NCI-H2107 (cell line): ENCODE results near the gene PSMC4.
A peak's percentile ranks its signal among the peaks of the same experiment; 100 is the strongest.

Source experiments
- DNase-seq: peaks from one replicate; lab custom pipeline; 2025; lab: John Stamatoyannopoulos, UW

PSMC4 gene

DNA sequence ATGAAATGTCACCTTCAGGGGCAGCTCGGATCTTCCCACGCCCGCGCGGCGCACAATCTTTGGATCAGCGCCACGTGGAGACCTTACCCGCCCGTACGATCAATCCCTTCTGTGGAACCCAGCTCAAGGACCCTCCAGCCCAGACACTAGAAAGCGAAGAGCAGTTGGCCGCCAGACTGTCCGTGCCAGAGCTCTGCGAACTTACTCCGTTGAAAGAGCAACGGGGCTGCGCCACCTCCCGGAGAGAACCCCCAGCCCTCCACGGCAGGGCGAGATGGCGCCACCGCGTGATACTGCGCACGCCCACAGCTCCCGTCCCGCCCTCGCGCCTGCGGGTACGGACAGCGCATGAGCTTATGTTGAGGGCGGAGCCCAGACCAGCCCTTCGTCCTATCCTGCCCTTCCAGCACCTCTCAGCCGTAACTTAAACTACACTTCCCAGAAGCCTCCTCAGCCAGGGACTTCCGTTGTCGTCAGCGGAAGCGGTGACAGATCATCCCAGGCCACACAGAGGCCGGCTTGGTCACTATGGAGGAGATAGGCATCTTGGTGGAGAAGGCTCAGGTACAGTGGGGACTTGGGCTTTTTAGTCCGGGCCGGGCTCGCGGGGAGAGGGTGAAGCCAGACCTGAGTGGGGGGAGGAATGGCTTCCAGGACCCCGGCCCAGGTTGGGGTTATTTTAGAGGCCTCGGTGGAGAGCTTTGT is at the start of gene PSMC4:
Gene PSMC4, plus strand, starts transcription at position 491 of the 705 bp plus-strand sequence. Its CDS starts 38 bp downstream, at position 529.
- DNase-seq, result peak; percentile 95

DNA sequence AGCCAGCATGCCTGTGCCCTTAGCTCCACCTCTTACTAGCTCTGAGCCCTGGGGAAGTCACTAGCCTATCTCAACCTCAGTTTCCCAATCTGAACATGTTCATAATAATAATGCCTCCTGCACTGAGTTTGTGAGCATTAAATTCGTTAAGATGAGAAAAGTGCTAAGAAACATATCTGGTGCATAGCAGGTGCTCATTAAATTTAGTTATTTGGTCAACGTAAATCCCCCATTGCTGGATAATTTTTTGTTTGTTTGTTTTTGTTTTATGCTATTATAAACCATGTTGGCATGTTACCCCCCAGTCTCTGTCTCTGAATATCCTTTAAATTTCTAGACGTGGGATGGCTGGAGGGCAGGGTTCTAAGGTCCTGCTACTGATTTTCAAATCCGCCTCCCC is 47.1 kb upstream of the PSMC4 start:
- DNase-seq, result no peak

DNA sequence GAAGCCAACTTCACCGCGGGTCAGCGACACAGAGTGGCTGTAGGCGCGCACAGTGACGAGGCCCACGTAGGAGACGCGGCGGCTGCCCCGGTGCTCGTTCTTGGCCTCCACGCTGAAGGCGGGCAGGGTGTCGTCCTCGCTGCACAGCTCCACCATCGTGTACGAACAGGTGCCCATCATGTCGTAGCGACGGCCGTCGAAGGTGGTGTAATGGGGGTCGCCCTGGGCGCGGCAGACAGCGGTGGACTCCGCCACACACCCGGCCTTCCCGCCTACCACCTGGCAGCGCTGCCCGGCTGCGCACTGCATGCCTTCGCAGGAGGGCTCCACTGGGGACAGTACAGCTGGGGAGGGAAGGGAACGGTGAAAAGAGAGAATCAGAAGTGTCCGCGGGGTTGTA is 46.6 kb upstream of the PSMC4 start:
- no peak for DNase-seq

DNA sequence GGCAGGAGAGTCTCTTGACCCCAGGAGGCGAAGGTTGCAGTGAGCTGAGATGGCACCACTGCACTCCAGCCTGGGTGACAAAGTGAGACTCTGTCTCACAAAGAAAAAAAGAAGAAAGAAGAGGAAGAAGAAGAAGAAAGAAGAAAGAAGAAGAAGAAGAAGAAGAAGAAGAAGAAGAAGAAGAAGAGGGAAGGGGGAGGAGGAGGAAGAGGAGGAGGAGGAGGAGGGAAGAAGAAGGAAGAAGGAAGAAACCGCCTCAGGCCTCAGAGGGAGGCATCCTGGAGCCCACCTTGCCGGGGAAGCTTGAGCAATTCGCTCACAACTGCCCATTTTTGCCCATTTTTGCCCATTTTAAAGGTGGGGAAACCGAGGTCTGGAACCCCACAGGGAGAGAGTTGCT is 46.0 kb upstream of the PSMC4 start:
- DNase-seq, result no peak

DNA sequence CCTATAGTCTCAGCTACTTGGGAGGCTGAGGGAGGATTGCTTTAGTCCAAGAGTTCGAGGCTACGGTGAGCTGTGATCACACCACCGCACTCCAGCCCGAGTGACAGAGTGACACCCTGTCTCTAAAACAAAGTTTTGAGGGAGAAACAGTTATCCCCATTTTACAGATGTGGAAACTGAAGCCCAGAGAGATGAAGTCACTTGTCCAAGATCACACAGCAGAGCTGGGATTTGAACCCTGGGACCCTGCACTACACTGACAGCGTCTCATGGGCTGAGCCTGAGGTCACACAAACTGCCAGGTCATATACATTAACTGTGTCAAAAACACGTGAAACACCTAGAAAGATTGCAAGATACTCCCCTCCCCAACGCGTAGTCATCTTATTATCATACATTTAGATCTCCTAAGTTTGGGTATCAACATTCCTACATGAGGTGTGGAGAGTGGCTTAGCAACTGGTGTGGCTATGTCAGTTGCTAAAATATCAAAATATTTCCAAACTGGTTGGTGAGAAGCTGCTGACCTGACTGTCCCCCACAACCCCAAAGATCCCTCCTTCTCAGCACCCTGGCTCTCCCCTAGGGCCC is 44.7 kb upstream of the PSMC4 start:
- DNase-seq, result no peak

DNA sequence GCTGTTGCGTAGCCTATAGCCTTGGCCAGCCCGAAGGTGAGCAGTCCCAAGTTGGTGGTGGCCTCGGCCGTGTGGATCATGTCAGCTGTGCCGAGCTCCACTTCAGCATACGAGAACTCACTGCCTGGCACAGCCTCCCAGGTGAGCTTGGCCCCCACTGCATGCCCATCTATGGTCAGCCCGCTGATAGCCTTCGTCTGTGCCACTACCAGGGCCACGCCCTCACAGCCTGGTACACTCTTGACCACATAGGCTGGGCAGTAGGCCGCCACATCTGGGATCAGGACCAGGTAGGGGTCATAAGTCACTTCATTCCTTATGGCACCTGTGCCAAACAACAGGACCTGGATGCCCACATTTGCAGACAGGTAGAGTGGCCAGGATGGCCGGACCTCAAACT is 43.9 kb upstream of the PSMC4 start:
- DNase-seq, result no peak

DNA sequence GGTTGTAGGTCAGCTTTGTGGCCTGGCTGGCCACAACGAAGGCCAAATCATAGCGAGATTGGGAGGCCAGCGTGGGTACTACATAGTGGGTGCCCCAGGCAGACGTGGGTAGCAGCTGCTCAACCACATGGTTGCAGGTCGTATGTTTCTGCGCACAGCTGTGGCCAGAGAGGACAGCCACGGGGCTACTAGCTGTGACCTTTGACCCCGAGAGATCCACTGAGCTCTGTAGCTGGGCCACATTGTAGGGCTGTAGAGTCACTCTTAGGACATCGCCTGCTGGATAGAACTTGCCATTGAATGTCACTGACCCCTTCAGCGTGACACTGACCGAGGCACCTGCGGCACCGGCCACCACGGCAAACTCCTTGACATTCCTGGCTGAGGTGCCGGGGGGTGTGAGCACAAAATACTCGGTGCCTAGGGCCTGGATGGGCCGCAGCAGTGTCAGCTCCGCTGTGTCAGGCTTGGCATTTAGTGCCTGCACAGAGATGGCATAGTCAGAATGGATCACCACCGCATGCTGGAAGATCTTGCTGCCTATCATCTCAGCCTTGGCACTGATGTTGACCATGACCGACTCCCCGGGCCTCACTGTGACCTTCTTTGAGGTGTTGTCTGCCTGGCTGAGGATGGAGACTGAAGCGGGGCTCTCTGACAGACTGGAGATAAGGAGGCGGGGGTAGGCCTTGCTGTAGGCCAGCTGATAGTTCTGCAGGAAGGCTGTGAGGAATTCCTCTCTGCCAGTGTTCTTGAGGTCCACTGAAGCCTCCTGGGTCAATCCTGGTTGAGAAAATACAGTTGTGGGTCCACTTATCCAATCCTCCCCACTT is 43.2 kb upstream of the PSMC4 start:
- DNase-seq, result no peak

DNA sequence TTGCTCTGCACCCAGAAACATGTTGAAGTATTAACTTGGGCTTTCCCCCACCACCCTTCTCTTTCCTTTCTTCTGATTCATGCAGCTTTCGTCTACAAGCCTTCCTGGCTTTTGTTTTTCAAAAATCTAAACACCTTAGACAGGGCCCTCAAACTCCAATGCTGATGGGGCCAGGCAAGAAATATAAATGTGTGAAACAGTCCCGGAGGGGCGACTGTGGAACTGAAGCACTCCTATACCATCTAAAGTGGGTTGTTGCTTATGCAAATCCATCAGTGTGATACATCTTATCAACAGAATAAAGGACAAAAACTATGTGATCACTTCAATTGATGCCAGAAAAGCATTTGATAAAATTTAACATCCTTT is 42.6 kb upstream of the PSMC4 start:
- no peak for DNase-seq

DNA sequence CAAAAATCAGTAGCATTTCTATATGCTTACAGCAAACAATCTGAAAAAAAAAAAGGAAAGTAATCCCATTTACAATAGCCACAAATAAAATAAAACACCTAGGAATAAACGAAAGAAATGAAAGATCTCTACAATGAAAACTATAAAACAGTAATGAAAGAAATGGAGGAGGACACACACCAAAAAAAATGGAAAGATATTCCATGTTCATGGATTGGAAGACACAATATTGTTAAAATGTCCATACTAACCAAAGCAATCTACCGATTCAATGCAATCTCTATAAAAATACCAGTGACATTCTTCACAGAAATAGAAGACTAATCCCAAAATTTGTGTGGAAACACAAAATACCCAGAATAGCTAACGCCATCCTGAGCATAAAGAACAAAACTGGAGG is 41.2 kb upstream of the PSMC4 start:
- no peak for DNase-seq

DNA sequence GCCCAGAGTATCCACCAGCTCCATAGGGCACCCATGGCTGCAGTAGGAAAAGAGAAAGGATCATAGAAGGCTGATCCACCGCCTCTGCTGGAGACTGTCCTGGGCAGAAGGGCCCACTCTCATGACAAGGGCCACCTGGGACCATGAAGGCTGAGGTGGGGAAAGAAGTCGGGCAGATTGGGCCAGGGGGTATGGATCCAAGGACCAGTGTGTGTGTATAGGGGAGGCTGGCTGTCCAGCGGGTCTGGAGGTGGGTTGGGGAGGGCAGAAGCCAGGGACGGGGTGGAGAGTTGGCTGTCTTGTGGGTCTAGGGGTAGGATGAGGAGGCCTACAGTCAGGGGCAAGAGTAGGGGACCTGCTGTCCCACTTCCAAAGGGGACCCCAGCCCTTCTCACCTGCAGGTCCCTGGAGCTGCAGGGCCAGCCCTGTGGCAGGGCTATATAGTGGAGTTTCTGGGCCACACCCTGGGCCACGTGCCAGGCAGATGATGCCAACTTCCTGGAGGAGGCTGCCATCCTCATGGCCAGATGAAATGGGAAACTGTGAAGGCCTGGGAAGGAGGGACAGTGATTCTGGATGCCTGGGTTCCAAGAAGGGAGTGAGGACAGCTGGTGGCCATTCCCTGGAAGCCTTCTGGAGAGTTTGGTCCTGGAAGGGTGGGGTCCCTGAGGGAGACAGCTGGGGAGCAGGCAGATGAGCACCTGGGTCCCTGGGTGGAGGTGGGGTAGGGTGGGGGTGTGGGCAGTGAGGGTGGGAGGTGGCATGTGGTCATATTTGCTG is 36.2 kb upstream of the PSMC4 start, which contains the start of gene FCGBP:
Gene FCGBP, minus strand, starts transcription at position 51 of the 780 bp plus-strand sequence.
- DNase-seq, result no peak

DNA sequence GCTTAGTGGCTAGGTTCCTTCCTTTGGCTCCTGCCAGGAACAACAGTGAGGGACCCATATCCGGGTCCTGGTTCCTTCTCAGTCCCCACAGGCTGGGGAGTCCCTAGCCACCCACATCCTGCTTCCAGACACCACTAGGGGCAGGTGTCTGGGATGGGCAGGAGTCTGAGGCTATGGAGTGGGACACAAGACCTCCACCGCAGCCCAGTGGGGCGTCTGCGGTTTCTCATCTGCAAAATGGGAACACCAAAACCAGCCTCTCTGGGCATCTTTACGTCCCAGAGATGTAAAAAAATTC is 35.7 kb upstream of the PSMC4 start:
- no peak for DNase-seq

DNA sequence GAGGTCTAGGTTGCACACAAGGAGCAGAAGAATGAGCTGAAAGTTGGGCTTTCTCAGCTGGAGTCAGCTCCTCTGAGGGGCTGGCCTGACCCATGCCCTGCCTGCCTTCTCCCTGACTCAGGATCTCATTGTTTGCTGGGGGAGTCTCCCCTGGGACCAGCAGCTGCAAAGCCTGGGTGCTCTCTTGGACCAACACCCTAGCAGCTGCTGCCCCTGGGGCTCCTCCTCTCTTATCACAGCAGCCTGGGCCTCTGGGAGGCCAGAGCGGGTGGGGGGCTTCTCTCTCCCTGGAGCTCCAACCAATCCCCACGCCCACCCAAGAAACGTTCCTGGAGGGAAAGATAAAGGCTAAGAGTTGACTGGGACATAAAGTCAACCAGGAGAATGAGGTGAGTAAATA is 34.9 kb upstream of the PSMC4 start:
- no peak for DNase-seq

DNA sequence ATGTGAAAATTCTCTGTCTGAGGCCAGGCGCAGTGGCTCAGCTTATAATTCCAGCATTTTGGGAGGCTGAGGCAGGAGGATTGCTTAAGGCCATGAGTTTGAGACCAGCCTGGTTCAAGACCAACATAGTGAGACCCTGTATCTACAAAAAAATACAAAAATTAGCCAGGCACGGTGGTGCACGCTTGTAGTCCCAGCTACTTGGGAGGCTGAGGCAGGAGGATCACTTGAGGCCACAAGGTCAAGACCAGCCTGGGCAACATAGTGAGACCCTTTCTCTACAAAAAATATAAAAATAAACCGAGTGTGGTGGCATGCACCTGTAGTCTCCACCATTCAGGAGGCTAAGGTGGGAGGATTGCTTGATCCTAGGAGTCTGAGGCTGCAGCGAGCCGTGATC is 34.3 kb upstream of the PSMC4 start:
- no peak for DNase-seq

DNA sequence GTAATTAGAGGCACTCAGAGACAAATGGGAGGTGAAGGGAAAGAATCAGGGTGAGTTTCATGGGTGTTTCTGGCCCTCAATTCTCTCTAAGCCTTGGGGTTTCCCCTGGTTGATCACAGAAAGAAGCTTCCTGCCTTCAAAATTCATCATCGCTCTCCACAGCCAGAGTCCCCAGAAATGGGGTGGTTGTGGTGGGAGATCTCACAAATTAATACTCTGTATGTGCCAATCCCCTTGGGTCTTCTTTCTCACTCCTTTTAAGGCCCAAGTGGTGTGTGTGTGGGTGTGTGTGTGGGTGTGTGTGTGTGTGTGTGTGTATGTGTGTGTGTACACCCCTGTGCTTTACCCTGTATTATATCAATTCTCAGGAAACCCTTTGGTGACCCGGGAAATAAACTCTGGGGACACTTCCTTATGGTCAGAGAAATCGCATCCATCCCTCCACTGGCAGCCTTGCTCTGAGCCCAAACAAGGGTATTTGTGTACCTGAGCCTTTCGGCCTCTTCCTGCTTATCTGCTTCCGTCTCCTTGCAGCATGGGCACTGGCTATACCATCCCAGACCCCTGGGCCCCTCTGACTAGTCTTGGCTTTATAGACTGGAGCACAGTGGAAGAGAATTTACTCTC is 33.8 kb upstream of the PSMC4 start:
- no peak for DNase-seq

DNA sequence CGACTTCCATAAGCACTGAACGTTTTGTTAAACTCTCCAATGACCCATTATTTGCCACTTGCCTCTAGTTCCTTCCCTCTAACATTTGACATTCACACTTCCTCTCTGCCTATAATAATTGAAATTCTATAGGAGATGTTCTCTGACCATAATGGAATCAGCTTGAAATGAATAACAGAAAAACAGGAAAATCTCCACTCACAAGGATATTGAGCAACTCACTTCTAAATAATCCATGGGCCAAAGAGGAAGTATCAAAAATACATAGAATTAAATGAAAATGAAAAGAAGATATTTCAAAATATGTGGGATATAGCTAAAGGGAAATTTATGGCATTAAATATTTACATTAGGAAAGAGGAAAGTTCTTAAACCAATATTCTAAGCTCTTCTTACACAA is 33.2 kb upstream of the PSMC4 start:
- DNase-seq, result no peak

DNA sequence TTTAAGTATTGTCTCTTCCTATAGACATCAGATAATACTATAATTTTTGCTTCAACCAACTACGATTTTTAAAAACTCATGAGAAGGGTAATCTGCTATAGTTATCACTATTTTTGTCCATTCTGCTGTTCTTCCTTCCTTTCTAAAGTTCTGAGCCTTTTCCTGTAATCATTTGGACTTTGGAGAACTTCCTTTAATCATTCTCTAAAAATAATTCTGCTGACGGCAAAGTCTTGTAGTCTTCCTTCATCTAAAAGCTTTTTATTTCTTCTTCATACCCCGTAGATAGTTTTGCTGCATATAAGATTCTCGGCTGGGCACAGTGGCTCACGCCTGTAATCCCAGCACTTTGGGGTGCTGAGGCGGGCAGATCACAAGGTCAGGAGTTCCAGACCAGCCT is 31.4 kb upstream of the PSMC4 start:
- no peak for DNase-seq

DNA sequence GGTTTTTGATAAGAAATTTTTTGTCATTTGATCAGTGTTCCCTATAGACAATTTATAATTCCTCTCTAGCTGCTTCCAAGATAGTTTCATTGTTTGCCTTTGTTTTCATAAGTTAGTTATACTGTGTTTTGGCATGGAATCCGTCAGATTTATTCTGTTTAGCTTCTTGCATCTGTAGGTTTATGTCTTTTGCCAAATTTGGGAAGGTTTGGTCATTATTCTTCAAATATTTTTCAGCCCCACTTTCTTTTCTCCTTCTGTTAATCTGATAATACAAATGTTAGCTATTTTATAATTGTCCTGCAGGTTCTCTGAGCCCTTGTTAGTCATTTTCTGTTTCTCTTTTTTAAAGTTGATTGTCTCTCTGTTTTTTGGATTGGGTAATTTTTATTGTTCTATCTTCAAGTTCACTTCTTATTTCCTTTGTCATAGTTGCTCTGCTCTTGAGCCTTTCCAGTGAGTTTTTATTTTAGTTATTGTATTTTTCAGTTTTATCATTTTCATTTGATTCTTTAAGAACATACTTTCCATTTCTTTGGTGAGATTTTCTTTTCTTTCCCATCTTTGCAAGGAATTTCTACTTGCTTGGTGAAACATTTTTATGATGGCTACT is 30.6 kb upstream of the PSMC4 start:
- DNase-seq, result no peak

DNA sequence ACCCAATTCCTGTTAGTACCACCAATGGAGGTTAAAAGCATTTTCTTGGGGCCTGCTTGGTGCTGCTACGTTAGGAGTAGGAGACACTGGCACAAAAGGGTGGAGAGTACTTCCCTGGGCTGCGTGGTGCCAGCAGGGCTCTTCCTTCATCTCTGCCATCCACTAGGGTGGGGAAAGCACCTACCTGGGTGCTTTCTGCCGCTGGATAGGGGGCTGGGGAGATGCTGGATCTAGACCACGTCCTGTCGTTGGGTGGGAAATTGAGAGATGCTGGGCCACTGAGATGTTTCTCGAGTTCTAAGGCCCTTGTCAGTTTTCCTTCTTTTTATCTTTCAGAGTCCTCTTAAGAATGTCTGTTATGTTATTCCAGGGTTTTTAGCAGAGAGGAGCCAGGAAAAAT is 29.8 kb upstream of the PSMC4 start:
- DNase-seq, result no peak

DNA sequence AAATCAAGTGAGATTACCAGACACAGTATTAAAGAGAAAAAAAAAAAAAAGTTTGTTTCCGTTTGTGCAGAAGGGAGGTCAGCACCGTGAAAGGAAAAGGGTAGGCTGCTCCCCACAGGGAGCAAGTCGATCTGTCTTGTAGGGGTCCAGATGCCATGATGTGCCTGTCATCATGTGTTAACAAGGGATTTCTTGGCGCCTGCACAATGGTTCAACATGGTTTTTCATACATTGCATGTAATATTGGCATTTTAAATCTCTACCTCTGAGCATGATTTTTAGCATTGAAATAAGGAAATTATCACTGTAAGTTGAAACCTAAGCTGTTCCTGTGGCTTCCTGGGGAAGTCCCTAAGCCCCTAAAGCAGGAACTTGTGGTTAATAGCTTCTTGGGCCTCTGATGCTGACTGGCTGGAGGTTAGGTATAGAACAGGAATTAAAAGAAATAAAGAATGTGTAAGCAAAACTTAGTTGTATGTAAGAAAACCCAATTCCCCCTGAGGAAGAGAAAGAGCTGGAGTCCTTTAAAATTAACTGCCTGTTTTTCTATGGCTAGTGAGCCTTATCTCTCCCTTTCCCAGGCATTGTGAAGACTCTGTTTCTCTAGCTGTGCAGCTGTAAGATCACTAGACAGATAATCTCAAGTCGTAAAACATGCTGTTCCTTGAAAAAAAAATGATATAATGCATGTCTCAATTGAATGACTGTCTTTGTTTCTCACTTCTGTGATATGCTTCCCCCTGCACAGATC is 29.2 kb upstream of the PSMC4 start:
- DNase-seq, result no peak

DNA sequence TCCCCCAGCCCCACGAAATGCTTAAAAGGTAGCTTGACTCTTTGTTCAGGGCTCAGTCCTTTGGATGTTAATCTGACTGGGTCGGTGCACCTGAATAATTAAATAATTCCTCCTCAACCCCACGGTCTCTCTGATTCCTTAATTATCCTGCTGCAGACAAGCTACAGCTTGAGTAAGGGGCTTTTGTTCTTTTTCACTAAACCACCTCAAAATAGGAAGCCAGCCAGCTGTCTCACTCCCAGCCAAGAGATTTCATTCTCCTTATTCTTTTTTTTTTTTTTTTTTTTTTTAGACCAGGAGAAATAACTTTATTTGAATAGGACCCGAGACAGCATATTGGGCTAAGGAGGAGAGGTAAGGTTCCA is 28.6 kb upstream of the PSMC4 start:
- no peak for DNase-seq

DNA sequence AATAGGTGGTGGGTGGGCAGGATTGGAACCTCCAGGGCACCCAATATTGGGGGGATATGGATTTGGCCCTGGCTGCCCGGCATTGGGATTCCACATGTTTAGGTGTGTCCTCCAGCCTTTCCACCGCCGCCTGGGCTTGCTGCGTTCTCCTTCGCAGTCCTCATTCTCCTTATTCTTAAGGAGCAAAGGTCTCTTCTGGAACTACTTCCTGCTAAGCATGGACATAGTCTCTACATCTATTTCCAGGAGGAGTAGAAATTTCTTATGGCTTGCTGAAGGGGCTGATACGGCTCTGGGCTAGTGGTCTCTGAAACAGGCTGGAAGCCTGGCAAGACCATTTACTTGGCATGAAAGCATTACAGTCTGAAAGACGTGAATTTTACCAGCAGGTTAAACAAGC is 27.4 kb upstream of the PSMC4 start:
- no peak for DNase-seq
